Ishikawa (cell line): ENCODE data around the gene TMEM254.

Experiments
- CEBPB ChIP-seq: IDR thresholded peaks from 2 replicates; pipeline ENCODE4 v1.6.1; 2012
- EP300 ChIP-seq: IDR thresholded peaks from 2 replicates; pipeline ENCODE4 v1.6.1; 2012; ENCODE audit warnings: borderline replicate concordance
- YY1 ChIP-seq: IDR thresholded peaks from 2 replicates; pipeline ENCODE4 v1.6.1; 2012; ENCODE audit warnings: low read depth
- TF ChIP-seq, protein P1 (sequence below): IDR thresholded peaks from 2 replicates; pipeline ENCODE4 v1.6.1; 2012; ENCODE audit warnings: low read depth, mild to moderate bottlenecking
- TF ChIP-seq, protein P2 (sequence below): IDR thresholded peaks from 2 replicates; pipeline ENCODE4 v1.6.1; 2012
- TF ChIP-seq, protein P3 (sequence below): IDR thresholded peaks from 2 replicates; pipeline ENCODE4 v1.6.1; 2012

DNA sequence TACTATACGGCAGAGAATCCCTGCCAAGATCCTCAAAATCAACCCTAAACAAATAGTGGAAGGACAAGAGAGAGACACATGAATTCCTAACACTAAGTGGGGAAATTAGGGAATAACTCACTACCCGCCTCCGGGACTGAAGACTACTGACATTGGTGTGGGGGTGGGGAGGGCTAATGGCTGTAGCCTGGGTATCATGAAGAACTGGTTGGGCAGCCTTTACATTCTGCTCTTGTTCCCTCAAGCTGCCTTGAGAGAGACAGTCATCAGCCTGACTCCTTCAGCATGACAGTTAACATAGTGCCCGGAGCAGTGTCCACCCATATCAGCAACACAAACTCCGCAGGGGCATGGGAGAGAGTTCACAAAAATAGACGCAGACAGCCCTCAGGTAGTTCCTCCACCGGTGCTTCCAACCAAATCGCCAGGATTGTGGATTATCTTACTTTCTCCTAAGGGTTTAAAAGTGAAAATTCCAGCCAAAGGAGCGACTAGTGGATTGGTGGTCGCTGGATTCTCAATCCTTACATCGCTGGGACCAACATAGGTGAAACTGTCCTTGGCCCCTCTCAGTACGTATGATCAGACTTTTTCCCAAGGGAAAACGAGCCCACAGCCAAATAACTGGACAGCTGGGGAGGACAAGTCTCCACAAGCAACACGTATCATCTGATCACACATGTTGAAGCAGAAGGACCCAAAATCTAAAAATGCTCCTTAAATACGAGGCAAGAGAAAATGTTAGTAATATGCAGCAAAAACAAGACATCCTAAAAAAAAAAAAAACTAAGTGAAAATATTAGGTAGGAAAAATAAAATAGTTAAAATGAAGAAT, 22.6 kb downstream of the TMEM254 start:
- no peak for TF ChIP-seq CEBPB
- TF ChIP-seq, protein P1, sequence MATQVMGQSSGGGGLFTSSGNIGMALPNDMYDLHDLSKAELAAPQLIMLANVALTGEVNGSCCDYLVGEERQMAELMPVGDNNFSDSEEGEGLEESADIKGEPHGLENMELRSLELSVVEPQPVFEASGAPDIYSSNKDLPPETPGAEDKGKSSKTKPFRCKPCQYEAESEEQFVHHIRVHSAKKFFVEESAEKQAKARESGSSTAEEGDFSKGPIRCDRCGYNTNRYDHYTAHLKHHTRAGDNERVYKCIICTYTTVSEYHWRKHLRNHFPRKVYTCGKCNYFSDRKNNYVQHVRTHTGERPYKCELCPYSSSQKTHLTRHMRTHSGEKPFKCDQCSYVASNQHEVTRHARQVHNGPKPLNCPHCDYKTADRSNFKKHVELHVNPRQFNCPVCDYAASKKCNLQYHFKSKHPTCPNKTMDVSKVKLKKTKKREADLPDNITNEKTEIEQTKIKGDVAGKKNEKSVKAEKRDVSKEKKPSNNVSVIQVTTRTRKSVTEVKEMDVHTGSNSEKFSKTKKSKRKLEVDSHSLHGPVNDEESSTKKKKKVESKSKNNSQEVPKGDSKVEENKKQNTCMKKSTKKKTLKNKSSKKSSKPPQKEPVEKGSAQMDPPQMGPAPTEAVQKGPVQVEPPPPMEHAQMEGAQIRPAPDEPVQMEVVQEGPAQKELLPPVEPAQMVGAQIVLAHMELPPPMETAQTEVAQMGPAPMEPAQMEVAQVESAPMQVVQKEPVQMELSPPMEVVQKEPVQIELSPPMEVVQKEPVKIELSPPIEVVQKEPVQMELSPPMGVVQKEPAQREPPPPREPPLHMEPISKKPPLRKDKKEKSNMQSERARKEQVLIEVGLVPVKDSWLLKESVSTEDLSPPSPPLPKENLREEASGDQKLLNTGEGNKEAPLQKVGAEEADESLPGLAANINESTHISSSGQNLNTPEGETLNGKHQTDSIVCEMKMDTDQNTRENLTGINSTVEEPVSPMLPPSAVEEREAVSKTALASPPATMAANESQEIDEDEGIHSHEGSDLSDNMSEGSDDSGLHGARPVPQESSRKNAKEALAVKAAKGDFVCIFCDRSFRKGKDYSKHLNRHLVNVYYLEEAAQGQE = no peak
- TF ChIP-seq, protein P2, sequence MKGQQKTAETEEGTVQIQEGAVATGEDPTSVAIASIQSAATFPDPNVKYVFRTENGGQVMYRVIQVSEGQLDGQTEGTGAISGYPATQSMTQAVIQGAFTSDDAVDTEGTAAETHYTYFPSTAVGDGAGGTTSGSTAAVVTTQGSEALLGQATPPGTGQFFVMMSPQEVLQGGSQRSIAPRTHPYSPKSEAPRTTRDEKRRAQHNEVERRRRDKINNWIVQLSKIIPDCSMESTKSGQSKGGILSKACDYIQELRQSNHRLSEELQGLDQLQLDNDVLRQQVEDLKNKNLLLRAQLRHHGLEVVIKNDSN = no peak
- TF ChIP-seq, protein P3, sequence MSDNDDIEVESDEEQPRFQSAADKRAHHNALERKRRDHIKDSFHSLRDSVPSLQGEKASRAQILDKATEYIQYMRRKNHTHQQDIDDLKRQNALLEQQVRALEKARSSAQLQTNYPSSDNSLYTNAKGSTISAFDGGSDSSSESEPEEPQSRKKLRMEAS = no peak
- no peak for TF ChIP-seq EP300
- TF ChIP-seq YY1 = no peak
